ENCODE results near the gene SLBP. TPM values are rescaled to one million over a fixed set of nuclear protein-coding genes. Genes with fewer than 3 reads are reported as not detected.

Gene SLBP
- total RNA-seq, 1 donor from 2014 or later = 40.2 TPM

DNA sequence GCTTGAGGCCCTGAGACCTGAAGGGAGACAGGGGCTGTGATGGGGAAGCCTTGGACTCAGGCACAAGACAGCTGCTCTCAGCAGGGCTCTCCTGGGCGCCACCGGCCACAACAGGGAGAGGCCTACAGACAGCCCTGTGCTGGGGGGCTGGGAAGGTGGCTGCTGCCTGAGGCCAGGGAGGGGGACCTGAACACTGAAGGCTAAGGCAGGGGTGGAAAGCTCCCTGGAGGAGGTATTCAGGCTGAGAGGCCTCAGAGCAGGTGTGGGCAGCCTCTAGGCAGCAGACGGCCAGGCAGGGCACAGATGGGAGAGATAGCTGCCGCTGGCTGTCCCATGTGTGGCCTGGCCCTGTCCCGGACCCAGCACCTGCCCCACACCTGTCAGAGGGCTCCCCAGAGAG lies 42.2 kb upstream of the SLBP start:
- Mint-ChIP-seq H3K27ac (no peak overlapping the region), H3K4me3 (no peak overlapping the region), H3K27me3 (no peaks in the 10 kb centered on the region), H3K4me1 (ENCODE audit: unreplicated experiment) (no peaks in the 10 kb centered on the region), H3K9me3 (no peaks in the 10 kb centered on the region), H3K36me3 (no peaks in the 10 kb centered on the region)
- TF ChIP-seq, protein P1, sequence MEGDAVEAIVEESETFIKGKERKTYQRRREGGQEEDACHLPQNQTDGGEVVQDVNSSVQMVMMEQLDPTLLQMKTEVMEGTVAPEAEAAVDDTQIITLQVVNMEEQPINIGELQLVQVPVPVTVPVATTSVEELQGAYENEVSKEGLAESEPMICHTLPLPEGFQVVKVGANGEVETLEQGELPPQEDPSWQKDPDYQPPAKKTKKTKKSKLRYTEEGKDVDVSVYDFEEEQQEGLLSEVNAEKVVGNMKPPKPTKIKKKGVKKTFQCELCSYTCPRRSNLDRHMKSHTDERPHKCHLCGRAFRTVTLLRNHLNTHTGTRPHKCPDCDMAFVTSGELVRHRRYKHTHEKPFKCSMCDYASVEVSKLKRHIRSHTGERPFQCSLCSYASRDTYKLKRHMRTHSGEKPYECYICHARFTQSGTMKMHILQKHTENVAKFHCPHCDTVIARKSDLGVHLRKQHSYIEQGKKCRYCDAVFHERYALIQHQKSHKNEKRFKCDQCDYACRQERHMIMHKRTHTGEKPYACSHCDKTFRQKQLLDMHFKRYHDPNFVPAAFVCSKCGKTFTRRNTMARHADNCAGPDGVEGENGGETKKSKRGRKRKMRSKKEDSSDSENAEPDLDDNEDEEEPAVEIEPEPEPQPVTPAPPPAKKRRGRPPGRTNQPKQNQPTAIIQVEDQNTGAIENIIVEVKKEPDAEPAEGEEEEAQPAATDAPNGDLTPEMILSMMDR (conservative IDR thresholded peaks at IDR 0.05) = no peak
- DNase-seq (ENCODE audit: extremely low spot score, unreplicated experiment) = no peak

DNA sequence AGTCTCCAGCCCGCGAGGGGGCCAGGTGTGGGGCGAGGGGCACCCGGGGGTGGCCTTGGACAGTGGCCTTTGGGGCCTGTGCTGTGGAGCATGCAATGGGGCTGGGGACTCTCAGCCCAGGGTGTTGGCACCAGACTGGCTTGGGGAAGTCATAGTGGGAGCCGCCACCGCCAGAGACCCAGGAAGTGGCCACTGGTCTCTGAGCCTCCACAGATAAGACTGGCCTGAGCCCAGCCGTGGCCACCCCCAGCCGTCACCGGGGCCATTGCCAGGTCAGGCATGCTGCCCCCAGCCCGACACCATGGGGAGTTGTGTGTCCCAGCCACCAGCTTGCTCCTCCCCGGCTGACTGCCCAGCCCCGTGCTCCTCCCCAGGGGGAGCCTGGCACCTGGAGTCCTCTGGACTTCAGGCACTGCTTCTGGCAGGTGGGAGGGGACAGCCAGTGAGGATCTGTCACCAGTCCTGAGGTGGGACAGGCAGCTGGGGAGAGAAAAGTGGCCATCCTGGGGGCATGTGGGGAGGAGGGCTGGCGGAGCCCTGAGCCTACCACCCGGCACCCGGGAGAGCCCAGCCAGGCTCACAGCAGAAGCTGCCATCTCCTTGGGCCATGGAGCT lies 41.7 kb upstream of the SLBP start:
- Mint-ChIP-seq H3K4me1 (ENCODE audit: unreplicated experiment) (no peaks in the 10 kb centered on the region), H3K27ac (no peak overlapping the region), H3K36me3 (no peaks in the 10 kb centered on the region), H3K9me3 (no peaks in the 10 kb centered on the region), H3K4me3 (no peak overlapping the region), H3K27me3 (no peaks in the 10 kb centered on the region)
- TF ChIP-seq, protein P1 (conservative IDR thresholded peaks at IDR 0.05) = no peak
- DNase-seq (ENCODE audit: extremely low spot score, unreplicated experiment) = no peak

DNA sequence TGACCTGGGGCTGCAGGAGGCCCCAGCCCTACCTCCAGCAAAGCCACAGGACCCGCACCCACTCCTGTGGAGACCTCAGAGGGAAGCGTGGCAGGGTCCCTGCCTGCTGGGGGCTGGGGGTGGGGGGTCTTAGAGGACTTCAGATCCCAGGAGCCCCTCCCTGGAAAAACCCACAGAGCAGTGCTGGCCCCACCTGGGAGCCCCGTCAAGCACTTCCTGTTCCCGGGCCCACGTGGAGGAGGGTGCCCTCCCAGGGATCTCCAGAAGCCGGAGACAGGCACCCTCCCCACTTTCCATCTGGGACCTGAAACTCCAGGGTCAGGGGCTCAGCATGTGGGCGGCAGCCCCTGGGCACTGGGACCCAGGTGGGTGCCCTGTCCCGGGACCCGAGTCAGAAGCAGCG lies 41.2 kb upstream of the SLBP start:
- Mint-ChIP-seq H3K4me1 (ENCODE audit: unreplicated experiment) (no peaks in the 10 kb centered on the region), H3K27me3 (no peaks in the 10 kb centered on the region), H3K36me3 (no peaks in the 10 kb centered on the region), H3K27ac (no peak overlapping the region), H3K9me3 (no peaks in the 10 kb centered on the region), H3K4me3 (no peak overlapping the region)
- DNase-seq (ENCODE audit: extremely low spot score, unreplicated experiment) = no peak
- TF ChIP-seq, protein P1 (conservative IDR thresholded peaks at IDR 0.05) = no peak

DNA sequence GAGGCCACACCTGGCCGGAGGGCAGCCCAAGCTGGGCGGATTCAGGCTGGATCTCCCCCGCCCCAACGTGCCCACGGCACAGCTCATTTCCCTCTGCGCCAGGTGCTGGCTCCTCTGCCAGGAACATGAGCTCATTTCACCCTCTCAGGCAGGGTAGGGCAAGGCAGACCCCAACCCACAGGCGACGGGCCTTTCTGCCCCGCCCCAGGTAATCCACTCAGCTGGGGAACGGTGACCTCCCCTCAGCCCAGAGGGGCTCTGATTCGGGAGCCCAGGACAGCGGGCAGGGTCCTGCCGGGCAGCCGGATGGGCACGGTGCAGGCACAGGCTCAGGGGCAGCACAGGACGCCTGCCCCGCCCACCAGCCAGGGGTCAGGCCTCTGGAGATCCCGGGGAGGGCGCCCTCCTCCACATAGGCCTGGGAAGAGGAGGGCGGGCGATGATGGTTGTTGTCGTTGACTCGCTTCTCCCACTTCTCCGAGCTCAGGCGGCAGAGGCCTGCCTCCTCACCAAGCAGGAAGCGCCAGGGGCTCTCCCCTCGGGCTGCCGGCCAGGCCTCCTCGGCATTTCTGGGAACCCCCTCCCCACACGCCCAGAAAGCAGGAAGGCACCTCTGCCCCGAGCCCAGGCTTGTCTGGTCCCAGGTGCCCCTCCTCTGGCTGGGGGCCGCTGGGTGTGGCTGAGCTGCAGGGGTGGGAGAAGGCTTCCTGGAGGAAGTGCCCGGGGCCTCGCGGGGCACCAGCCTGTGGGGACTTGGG lies 40.3 kb upstream of the SLBP start:
- Mint-ChIP-seq H3K9me3 (no peaks in the 10 kb centered on the region), H3K4me3 (no peak overlapping the region), H3K27me3 (no peaks in the 10 kb centered on the region), H3K4me1 (ENCODE audit: unreplicated experiment) (no peaks in the 10 kb centered on the region), H3K36me3 (no peaks in the 10 kb centered on the region), H3K27ac (no peak overlapping the region)
- DNase-seq (ENCODE audit: extremely low spot score, unreplicated experiment) = no peak
- TF ChIP-seq, protein P1 (conservative IDR thresholded peaks at IDR 0.05) = no peak

DNA sequence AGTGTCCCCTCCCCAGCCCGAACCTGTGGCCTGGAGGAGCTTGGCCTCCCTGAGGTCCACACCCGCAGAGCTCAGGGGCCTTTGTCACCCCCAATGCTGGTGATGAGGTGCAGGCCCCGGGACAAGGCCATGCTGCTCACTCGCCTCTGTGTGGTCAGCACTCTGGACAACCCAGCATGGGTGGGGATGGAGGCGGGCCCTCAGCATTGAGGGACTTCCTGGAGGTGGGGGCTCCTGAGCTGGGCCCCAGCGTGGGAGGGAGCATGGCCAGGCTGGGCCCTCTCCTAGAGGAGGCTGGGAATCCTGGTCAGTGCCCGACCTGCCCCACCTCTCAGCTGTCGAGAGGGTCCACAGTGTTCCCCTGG lies 39.8 kb upstream of the SLBP start:
- H3K9me3 Mint-ChIP-seq = no peaks in the 10 kb centered on the region
- no peak overlapping the region for H3K4me3 Mint-ChIP-seq
- DNase-seq (ENCODE audit: extremely low spot score, unreplicated experiment) = no peak
- no peaks in the 10 kb centered on the region for H3K27me3 Mint-ChIP-seq
- H3K36me3 Mint-ChIP-seq = no peaks in the 10 kb centered on the region
- TF ChIP-seq, protein P1 (conservative IDR thresholded peaks at IDR 0.05) = no peak
- H3K27ac Mint-ChIP-seq = no peak overlapping the region
- H3K4me1 Mint-ChIP-seq (ENCODE audit: unreplicated experiment) = no peaks in the 10 kb centered on the region
